Stimulated activated naive B cell treated with anti-CD40 and anti-IgM and Interleukin-4, amounts not matched to agents 10 μg/mL and 1 μg/mL and 100 μg/mL, for 72 hours (primary cell): ENCODE data around the gene LRP2BP.
"Not testable (repeated sequence)": the region's sequence is repeated elsewhere in the genome, so short reads cannot be mapped to it uniquely, and the experiment has no call there.

ENCODE experiments used
- ATAC-seq, 2 donors: fragments of 150-1000 bp; cut with Tn5 transposase; replicated peaks; 2 replicates each; pipeline ENCODE4 v1.10.0; 2021; ENCODE audit warnings: moderate library complexity in 1 of 2
- DNase-seq: peaks from one replicate; pipeline ENCODE4 v3.0.0; 2021
- H3K27ac Mint-ChIP-seq: one replicate; pipeline ENCODE4 v1.8.0; 2022; ENCODE audit warnings: mild to moderate bottlenecking, mixed read lengths
- H3K27me3 Mint-ChIP-seq, 2 donors: one replicate each; pipeline ENCODE4 v1.8.0; 2022; ENCODE audit warnings: mixed read lengths in 2 of 2
- H3K36me3 Mint-ChIP-seq, 2 donors: one replicate each; pipeline ENCODE4 v1.8.0; 2022; ENCODE audit warnings: mixed read lengths in 2 of 2, mild to moderate bottlenecking in 1 of 2
- H3K4me1 Mint-ChIP-seq, 2 donors: one replicate each; pipeline ENCODE4 v1.8.0; 2022; ENCODE audit warnings: mixed read lengths in 2 of 2, mild to moderate bottlenecking in 1 of 2
- H3K4me3 Mint-ChIP-seq, 2 donors: one replicate each; pipeline ENCODE4 v1.8.0; 2022; ENCODE audit warnings: mild to moderate bottlenecking in 2 of 2, mixed read lengths in 2 of 2, moderate library complexity in 1 of 2
- H3K9me3 Mint-ChIP-seq, 2 donors: one replicate each; pipeline ENCODE4 v1.8.0; 2022; ENCODE audit warnings: mixed read lengths in 2 of 2, mild to moderate bottlenecking in 1 of 2

The LRP2BP gene

GRCh38 chr4:185382754-185383153 lies 13.0 kb downstream of the LRP2BP start:
- Mint-ChIP-seq H3K27me3 (no peaks in the 10 kb centered on the region), H3K4me3 (no peak overlapping the region), H3K36me3 (peaks cover 17 to 38% of the 10 kb centered on the region in 2 donors), H3K9me3 (peaks cover 6% of the 10 kb centered on the region in 2 donors), H3K4me1 (peaks cover 3 to 14% of the 10 kb centered on the region in 2 donors), H3K27ac (no peak overlapping the region)
- ATAC-seq: no peak
- DNase-seq: no peak

GRCh38 chr4:185381288-185382196 lies 14.2 kb downstream of the LRP2BP start:
- Mint-ChIP-seq H3K9me3 (peaks cover 6% of the 10 kb centered on the region in 2 donors), H3K36me3 (peaks cover 18 to 44% of the 10 kb centered on the region in 2 donors), H3K4me1 (peaks cover 3 to 14% of the 10 kb centered on the region in 2 donors), H3K4me3 (no peak overlapping the region), H3K27me3 (no peaks in the 10 kb centered on the region), H3K27ac (peak overlapping the region; percentile 42)
- DNase-seq (no peak), ATAC-seq (no peak)

- no peak overlapping the region for H3K27ac Mint-ChIP-seq
These were observed 15.4 kb downstream of the LRP2BP start for GRCh38 chr4:185380320-185380719.

GRCh38 chr4:185379326-185380295 lies 16.1 kb downstream of the LRP2BP start:
- H3K4me1 Mint-ChIP-seq: peaks cover 0 to 3% of the 10 kb centered on the region in 2 donors
- H3K4me3 Mint-ChIP-seq: no peak overlapping the region
- H3K27me3 Mint-ChIP-seq: no peaks in the 10 kb centered on the region
- H3K36me3 Mint-ChIP-seq: peaks cover 19 to 54% of the 10 kb centered on the region in 2 donors
- peaks cover 6% of the 10 kb centered on the region in 2 donors for H3K9me3 Mint-ChIP-seq
- DNase-seq (no peak), ATAC-seq (no peak)
- no peak overlapping the region for H3K27ac Mint-ChIP-seq

More at GRCh38 chr4:185380320-185380719, 15.4 kb downstream of the LRP2BP start:
- ATAC-seq (no peak), DNase-seq (no peak)
- H3K4me3 Mint-ChIP-seq: no peak overlapping the region
- H3K36me3 Mint-ChIP-seq: peaks cover 19 to 49% of the 10 kb centered on the region in 2 donors
- peaks cover 6% of the 10 kb centered on the region in 2 donors for H3K9me3 Mint-ChIP-seq
- H3K27me3 Mint-ChIP-seq: no peaks in the 10 kb centered on the region
- peaks cover 3 to 10% of the 10 kb centered on the region in 2 donors for H3K4me1 Mint-ChIP-seq

- Mint-ChIP-seq H3K36me3 (peaks cover 19 to 52% of the 10 kb centered on the region in 2 donors), H3K9me3 (peaks cover 6% of the 10 kb centered on the region in 2 donors), H3K4me3 (no peak overlapping the region), H3K4me1 (no peaks in the 10 kb centered on the region), H3K27me3 (no peaks in the 10 kb centered on the region), H3K27ac (no peak overlapping the region)
- no peak for ATAC-seq
- DNase-seq: no peak
These were observed 17.5 kb downstream of the LRP2BP start for GRCh38 chr4:185378264-185378663.

GRCh38 chr4:185374573-185374972 lies 21.2 kb downstream of the LRP2BP start:
- Mint-ChIP-seq H3K4me3 (no peak overlapping the region), H3K27ac (no peak overlapping the region)

GRCh38 chr4:185374027-185374426 lies 21.7 kb downstream of the LRP2BP start:
- Mint-ChIP-seq H3K4me3 (no peak overlapping the region), H3K27me3 (no peaks in the 10 kb centered on the region), H3K4me1 (no peaks in the 10 kb centered on the region), H3K27ac (no peak overlapping the region), H3K36me3 (peaks cover 11 to 43% of the 10 kb centered on the region in 2 donors), H3K9me3 (no peaks in the 10 kb centered on the region)
- ATAC-seq (no peak), DNase-seq (no peak)

More at GRCh38 chr4:185374573-185374972, 21.2 kb downstream of the LRP2BP start:
- H3K36me3 Mint-ChIP-seq: peaks cover 11 to 46% of the 10 kb centered on the region in 2 donors
- H3K27me3 Mint-ChIP-seq: no peaks in the 10 kb centered on the region
- H3K9me3 Mint-ChIP-seq: no peaks in the 10 kb centered on the region
- ATAC-seq (no peak), DNase-seq (no peak)
- H3K4me1 Mint-ChIP-seq: no peaks in the 10 kb centered on the region

GRCh38 chr4:185371702-185372101 lies 24.0 kb downstream of the LRP2BP start:
- DNase-seq (no peak), ATAC-seq (no peak)
- no peaks in the 10 kb centered on the region for H3K27me3 Mint-ChIP-seq
- no peaks in the 10 kb centered on the region for H3K9me3 Mint-ChIP-seq
- no peaks in the 10 kb centered on the region for H3K4me1 Mint-ChIP-seq
- no peak overlapping the region for H3K4me3 Mint-ChIP-seq
- no peak overlapping the region for H3K27ac Mint-ChIP-seq
- H3K36me3 Mint-ChIP-seq: peaks cover 13 to 38% of the 10 kb centered on the region in 2 donors

- no peaks in the 10 kb centered on the region for H3K9me3 Mint-ChIP-seq
- H3K36me3 Mint-ChIP-seq: peaks cover 14 to 31% of the 10 kb centered on the region in 2 donors
- DNase-seq (no peak), ATAC-seq (no peak)
- H3K27me3 Mint-ChIP-seq: no peaks in the 10 kb centered on the region
- H3K4me1 Mint-ChIP-seq: no peaks in the 10 kb centered on the region
- H3K4me3 Mint-ChIP-seq: no peak overlapping the region
- H3K27ac Mint-ChIP-seq: no peak overlapping the region
These were observed 25.3 kb downstream of the LRP2BP start for GRCh38 chr4:185370268-185370949.

- Mint-ChIP-seq H3K9me3 (no peaks in the 10 kb centered on the region), H3K36me3 (peaks cover 14 to 28% of the 10 kb centered on the region in 2 donors), H3K4me1 (no peaks in the 10 kb centered on the region), H3K27me3 (no peaks in the 10 kb centered on the region), H3K4me3 (no peak overlapping the region), H3K27ac (no peak overlapping the region)
- ATAC-seq (no peak), DNase-seq (no peak)
These were observed 26.0 kb downstream of the LRP2BP start for GRCh38 chr4:185369731-185370130.

GRCh38 chr4:185364886-185365285 lies 30.8 kb downstream of the LRP2BP start:
- H3K9me3 Mint-ChIP-seq: no peaks in the 10 kb centered on the region
- H3K4me3 Mint-ChIP-seq: no peak overlapping the region
- peaks cover 10 to 12% of the 10 kb centered on the region in 2 donors for H3K36me3 Mint-ChIP-seq
- H3K27ac Mint-ChIP-seq: no peak overlapping the region
- ATAC-seq: no peak
- H3K4me1 Mint-ChIP-seq: no peaks in the 10 kb centered on the region
- H3K27me3 Mint-ChIP-seq: no peaks in the 10 kb centered on the region
- DNase-seq: no peak

GRCh38 chr4:185363251-185363650 lies 32.5 kb downstream of the LRP2BP start:
- H3K27me3 Mint-ChIP-seq: no peaks in the 10 kb centered on the region
- peaks cover 9 to 11% of the 10 kb centered on the region in 2 donors for H3K36me3 Mint-ChIP-seq
- no peak for ATAC-seq
- H3K4me1 Mint-ChIP-seq: no peaks in the 10 kb centered on the region
- no peak overlapping the region for H3K27ac Mint-ChIP-seq
- H3K4me3 Mint-ChIP-seq: no peak overlapping the region
- no peaks in the 10 kb centered on the region for H3K9me3 Mint-ChIP-seq
- DNase-seq: no peak

GRCh38 chr4:185362570-185362969 lies 33.2 kb downstream of the LRP2BP start:
- H3K27me3 Mint-ChIP-seq, ATAC-seq, DNase-seq: not testable (repeated sequence)

GRCh38 chr4:185361872-185362271 lies 33.9 kb downstream of the LRP2BP start:
- Mint-ChIP-seq H3K4me1 (no peaks in the 10 kb centered on the region), H3K9me3 (no peaks in the 10 kb centered on the region), H3K27ac (no peak overlapping the region), H3K36me3 (peaks cover 15 to 18% of the 10 kb centered on the region in 2 donors), H3K4me3 (no peak overlapping the region), H3K27me3 (no peaks in the 10 kb centered on the region)
- DNase-seq (no peak), ATAC-seq (no peak)

More at GRCh38 chr4:185362570-185362969, 33.2 kb downstream of the LRP2BP start:
- not testable (repeated sequence) for H3K9me3 Mint-ChIP-seq, H3K27ac Mint-ChIP-seq, H3K4me3 Mint-ChIP-seq, H3K4me1 Mint-ChIP-seq
- peaks cover 10 to 11% of the 10 kb centered on the region in 2 donors for H3K36me3 Mint-ChIP-seq
